Breast epithelium (tissue), 4 donors: ENCODE measurements around the gene THAP5. TPM values are rescaled to one million over a fixed set of nuclear protein-coding genes. Genes with fewer than 3 reads are reported as not detected.

Experiments used
- DNase-seq, 2 donors: peaks; one replicate each; pipeline ENCODE4 v3.0.0-alpha.2; 2019; ENCODE audit warnings: low spot score in 2 of 2
- H3K27ac ChIP-seq, 2 donors: fragments of 200-600 bp; sonication (generic) in 1 of 2; one replicate each; pipeline ENCODE4 v1.5.1; 2016 to 2019; ENCODE audit warnings: mild to moderate bottlenecking in 1 of 2
- H3K27me3 ChIP-seq, 2 donors: fragments of 200-600 bp; sonication (generic) in 1 of 2; one replicate each; pipeline versions ENCODE4 v1.5.1 to v1.6.0; 2017 to 2019; ENCODE audit warnings: control low read depth in 1 of 2, mild to moderate bottlenecking in 1 of 2
- H3K36me3 ChIP-seq: fragments of 200-600 bp; one replicate; pipeline ENCODE4 v1.5.1; 2019
- H3K4me1 ChIP-seq, 2 donors: fragments of 200-600 bp; sonication (generic); one replicate each; pipeline ENCODE4 v1.5.1; 2016 to 2019; ENCODE audit warnings: control low read depth in 1 of 2
- H3K4me3 ChIP-seq, 3 donors: fragments of 200-600 bp; sonication (generic); 1 replicate in 2 of 3; 2 replicates in 1 of 3; pipeline ENCODE4 v1.5.1; 2016 to 2019; ENCODE audit warnings: mild to moderate bottlenecking in 3 of 3, moderate library complexity in 2 of 3
- H3K9me3 ChIP-seq, 2 donors: fragments of 200-600 bp; sonication (generic) in 1 of 2; one replicate each; pipeline ENCODE4 v1.5.1; 2016 to 2019; ENCODE audit warnings: control low read depth in 1 of 2
- CTCF ChIP-seq, 3 donors: fragments of 450-650 bp; IDR thresholded peaks; one replicate each; pipeline ENCODE4 v1.5.1; 2016 to 2017; ENCODE audit warnings: antibody characterized with exemption in 3 of 3, mild to moderate bottlenecking in 3 of 3, moderate library complexity in 3 of 3
- POLR2A ChIP-seq: fragments of 450-650 bp; IDR thresholded peaks from one replicate; pipeline ENCODE4 v1.6.1; 2016; ENCODE audit warnings: antibody characterized with exemption, mild to moderate bottlenecking, moderate library complexity
- POLR2AphosphoS5 ChIP-seq, 3 donors: sonication (generic); formaldehyde crosslinking; IDR thresholded peaks; one replicate each; pipeline ENCODE4 v1.6.1; 2017; ENCODE audit warnings: antibody characterized with exemption in 3 of 3
- intact Hi-C: fragments of 100-400 bp; cut with DNase I; formaldehyde crosslinking; loops from one replicate; pipeline ENCODE4 v1.15.1; 2023; ENCODE audit warnings: low total_unique reads
- total RNA-seq, 3 donors: library from RNA; depleted of rRNA; stranded (reverse); fragments of >200 nt; gene quantifications; one replicate each; pipeline ENCODE4 v1.1.0, GENCODE V29; 2016

THAP5 gene
- total RNA-seq, 3 donors from 2014 or later: 19.4 to 35.6 (median 24.6) TPM

- TF ChIP-seq CTCF (IDR thresholded peaks at IDR 0.05) (no peak), POLR2AphosphoS5 (IDR thresholded peaks at IDR 0.05) (no peak), POLR2A (no peak)
- no peak overlapping the region for H3K4me3 ChIP-seq
- peak overlapping the region; percentile 44 to 50 for H3K27ac ChIP-seq
- DNase-seq: no peak
- H3K27me3 ChIP-seq: no peaks in the 10 kb centered on the region
- peaks cover 11 to 12% of the 10 kb centered on the region in 2 donors for H3K9me3 ChIP-seq
- peaks cover 9% of the 10 kb centered on the region for H3K36me3 ChIP-seq
- no peaks in the 10 kb centered on the region for H3K4me1 ChIP-seq
- intact Hi-C loops: loop anchor here (5.0 kb wide), 1 partner anchor 995 kb away; no protein-coding TSS in a partner anchor
Measured at GRCh38 chr7:108581655-108582491, 12.4 kb upstream of the THAP5 start.

- no peak overlapping the region for H3K27ac ChIP-seq
- no peaks in the 10 kb centered on the region for H3K4me1 ChIP-seq
- DNase-seq: no peak
- intact Hi-C loops: loop anchor here (5.0 kb wide), 1 partner anchor 993 kb away; no protein-coding TSS in a partner anchor
- H3K9me3 ChIP-seq: peaks cover 11 to 12% of the 10 kb centered on the region in 2 donors
- no peak overlapping the region for H3K4me3 ChIP-seq
- H3K27me3 ChIP-seq: no peaks in the 10 kb centered on the region
- peaks cover 9% of the 10 kb centered on the region for H3K36me3 ChIP-seq
- TF ChIP-seq POLR2AphosphoS5 (IDR thresholded peaks at IDR 0.05) (no peak), CTCF (IDR thresholded peaks at IDR 0.05) (no peak), POLR2A (no peak)
Measured at GRCh38 chr7:108580298-108580697, 10.8 kb upstream of the THAP5 start.

- Histone ChIP-seq H3K36me3 (peaks cover 9% of the 10 kb centered on the region), H3K4me3 (no peak overlapping the region), H3K27me3 (no peaks in the 10 kb centered on the region), H3K4me1 (no peaks in the 10 kb centered on the region), H3K27ac (no peak overlapping the region), H3K9me3 (peaks cover 11 to 12% of the 10 kb centered on the region in 2 donors)
- TF ChIP-seq CTCF (IDR thresholded peaks at IDR 0.05) (no peak), POLR2AphosphoS5 (IDR thresholded peaks at IDR 0.05) (no peak), POLR2A (no peak)
- intact Hi-C loops: no loop called here
- DNase-seq: no peak
Measured at GRCh38 chr7:108578937-108579336, 9.4 kb upstream of the THAP5 start.

- intact Hi-C loops: no loop called here
- Histone ChIP-seq H3K27ac (no peak overlapping the region), H3K4me1 (no peaks in the 10 kb centered on the region), H3K4me3 (no peak overlapping the region), H3K36me3 (peaks cover 9% of the 10 kb centered on the region), H3K27me3 (no peaks in the 10 kb centered on the region), H3K9me3 (peaks cover 11 to 12% of the 10 kb centered on the region in 2 donors)
- no peak for DNase-seq
- TF ChIP-seq POLR2A (no peak), POLR2AphosphoS5 (IDR thresholded peaks at IDR 0.05) (no peak), CTCF (IDR thresholded peaks at IDR 0.05) (no peak)
Measured at GRCh38 chr7:108576116-108576515, 6.6 kb upstream of the THAP5 start.

- Histone ChIP-seq H3K4me3 (no peak overlapping the region), H3K27me3 (no peaks in the 10 kb centered on the region), H3K4me1 (no peaks in the 10 kb centered on the region), H3K9me3 (peaks cover 6 to 11% of the 10 kb centered on the region in 2 donors), H3K27ac (no peak overlapping the region), H3K36me3 (peaks cover 9% of the 10 kb centered on the region)
- no peak for TF ChIP-seq CTCF (IDR thresholded peaks at IDR 0.05)
- no peak for TF ChIP-seq POLR2A
- no peak for TF ChIP-seq POLR2AphosphoS5 (IDR thresholded peaks at IDR 0.05)
- DNase-seq: no peak
- intact Hi-C loops: no loop called here
Measured at GRCh38 chr7:108575156-108575555, 5.7 kb upstream of the THAP5 start.
